HCT116 (cell line): Measurements from ENCODE around the gene RBFOX2. TPM values are rescaled to one million over a fixed set of nuclear protein-coding genes. Genes with fewer than 3 reads are reported as not detected.

Experiments
- ATAC-seq: fragments of 200-7000 bp; cut with Tn5 transposase; 2 replicates; pipeline ENCODE4 v1.9.1; 2020; ENCODE audit warnings: mild to moderate bottlenecking, moderate library complexity
- BruUV-seq: library from RNA; stranded (reverse); fragments of 400-500 nt; replicated peaks from 2 replicates; lab custom pipeline; 2021; lab: Mats Ljungman, UMichigan
- CTCF ChIA-PET: fragments of 300-600 bp; sonication (Branson Sonifier 250); formaldehyde crosslinking; loops from one replicate; lab custom pipeline; 2021; ENCODE audit warnings: antibody characterized with exemption; lab: Charles Lee
- POLR2A ChIA-PET: fragments of 300-600, 350-600 bp; sonication (Branson Sonifier 250); formaldehyde crosslinking; loops from one replicate; lab custom pipeline; 2021; ENCODE audit warnings: antibody characterized with exemption; lab: Charles Lee
- RAD21 ChIA-PET, 2 experiments: fragments of 300-600 bp; sonication (Branson Sonifier 250); formaldehyde crosslinking; loops; one replicate each; lab custom pipeline; 2023; ENCODE audit warnings: low total read pairs in 2 of 2; ENCODE audit not compliant: uncharacterized antibody in 2 of 2, unreplicated experiment in 2 of 2, low non-redundant PET in 1 of 2; lab: Charles Lee
- DNase-seq: peaks from one replicate; pipeline ENCODE4 v3.0.0-alpha.2; 2010; ENCODE audit warnings: low read depth, low spot score
- H2AFZ ChIP-seq: fragments of 200-600 bp; shearing (Covaris generic), sonication (generic); 2 replicates; pipeline ENCODE4 v1.6.1; 2017; ENCODE audit warnings: low read depth, mixed run types, mixed read lengths, antibody characterized with exemption, low read length; ENCODE audit not compliant: poor library complexity, severe bottlenecking
- H3K27ac ChIP-seq: 2 replicates; pipeline ENCODE4 v1.5.1; 2012; ENCODE audit warnings: low read depth, low read length
- H3K27me3 ChIP-seq: fragments of 200-600 bp; sonication (generic); 2 replicates; pipeline ENCODE4 v1.6.1; 2016; ENCODE audit warnings: mixed run types, low read length, mixed read lengths; ENCODE audit not compliant: insufficient read depth
- H3K36me3 ChIP-seq, 2 experiments: fragments of 200-500 bp in 1 of 2; fragments of 200-600 bp in 1 of 2; sonication (Bioruptor generic) in 1 of 2; sonication (generic) in 1 of 2; 2 replicates each; pipeline versions ENCODE4 v1.5.1 to v1.6.1; 2014 to 2016; ENCODE audit warnings: low read length in 2 of 2, inconsistent platforms in 1 of 2, mixed read lengths in 1 of 2, mixed run types in 1 of 2; ENCODE audit not compliant: insufficient read depth in 2 of 2, control insufficient read depth in 1 of 2
- H3K4me1 ChIP-seq, 2 experiments: fragments of 200-600 bp in 1 of 2; sonication (generic) in 1 of 2; 2 replicates each; pipeline versions ENCODE4 v1.5.1 to v1.6.1; 2012 to 2017; ENCODE audit warnings: low read length in 2 of 2, inconsistent platforms in 1 of 2, mild to moderate bottlenecking in 1 of 2, mixed read lengths in 1 of 2, mixed run types in 1 of 2, moderate library complexity in 1 of 2; ENCODE audit not compliant: insufficient read depth in 2 of 2, control insufficient read depth in 1 of 2
- H3K4me2 ChIP-seq: fragments of 200-600 bp; sonication (generic); 2 replicates; pipeline ENCODE4 v1.6.1; 2017; ENCODE audit warnings: mixed run types, low read length, mixed read lengths
- H3K4me3 ChIP-seq, 2 experiments: fragments of 200-600 bp in 1 of 2; sonication (generic) in 1 of 2; replicated peaks in 1 of 2; 2 replicates each; pipeline ENCODE4 v1.5.1; 2011 to 2016; ENCODE audit warnings: low read length in 2 of 2, control low read depth in 1 of 2, low read depth in 1 of 2, mild to moderate bottlenecking in 1 of 2, mixed read lengths in 1 of 2, mixed run types in 1 of 2
- H3K79me2 ChIP-seq: fragments of 200-600 bp; sonication (generic); 2 replicates; pipeline ENCODE4 v1.6.1; 2017; ENCODE audit warnings: mild to moderate bottlenecking, mixed run types, low read length, moderate library complexity, mixed read lengths; ENCODE audit not compliant: insufficient read depth
- H3K9ac ChIP-seq: fragments of 200-600 bp; sonication (generic); 2 replicates; pipeline ENCODE4 v1.6.1; 2016; ENCODE audit warnings: low read length, mixed read lengths
- H3K9me2 ChIP-seq: fragments of 200-600 bp; sonication (generic), shearing (Covaris generic); 2 replicates; pipeline ENCODE4 v1.6.1; 2017; ENCODE audit warnings: mixed run types, mild to moderate bottlenecking, moderate library complexity; ENCODE audit not compliant: insufficient read depth
- H3K9me3 ChIP-seq, 2 experiments: fragments of 200-500 bp in 1 of 2; fragments of 200-600 bp in 1 of 2; sonication (Bioruptor generic) in 1 of 2; sonication (generic) in 1 of 2; 2 replicates each; pipeline ENCODE4 v1.6.1; 2014 to 2017; ENCODE audit warnings: low read length in 2 of 2, mixed read lengths in 2 of 2, inconsistent platforms in 1 of 2, low read depth in 1 of 2, mild to moderate bottlenecking in 1 of 2, mixed run types in 1 of 2, moderate library complexity in 1 of 2; ENCODE audit not compliant: control insufficient read depth in 1 of 2, insufficient read depth in 1 of 2
- H4K20me1 ChIP-seq: fragments of 200-600 bp; sonication (generic), shearing (Covaris generic); 2 replicates; pipeline ENCODE4 v1.6.1; 2017; ENCODE audit warnings: mixed run types, mild to moderate bottlenecking, moderate library complexity; ENCODE audit not compliant: insufficient read depth
- POLR2AphosphoS5 ChIP-seq: IDR thresholded peaks from 2 replicates; pipeline ENCODE4 v1.6.1; 2011; ENCODE audit warnings: mild to moderate bottlenecking, low read depth, low read length, moderate library complexity
- ZBTB33 ChIP-seq: IDR thresholded peaks from 2 replicates; pipeline ENCODE4 v1.6.1; 2011; ENCODE audit warnings: mild to moderate bottlenecking, low read length, moderate library complexity; ENCODE audit not compliant: insufficient replicate concordance; ENCODE audit errors: extremely low read depth
- ZFX ChIP-seq: fragments of 450-650 bp; IDR thresholded peaks from 2 replicates; pipeline ENCODE4 v1.6.1; 2017
- intact Hi-C: fragments of 100-400 bp; cut with micrococcal nuclease; formaldehyde crosslinking; loops from 2 replicates; pipeline ENCODE4 v1.10.0; 2022
- total RNA-seq: library from RNA; stranded (reverse); gene quantifications from one replicate; pipeline ENCODE4 v1.2.1, GENCODE V29; 2021; ENCODE audit not compliant: unreplicated experiment
- TF ChIP-seq, protein P1 (sequence below), 3 experiments: fragments of 200-600 bp in 1 of 3; sonication (generic) in 1 of 3; IDR thresholded peaks in 2 of 3; conservative IDR thresholded peaks in 1 of 3; 2 replicates each; pipeline ENCODE4 v1.5.1; 2012 to 2017; ENCODE audit warnings: low read depth in 2 of 3, low read length in 2 of 3, antibody characterized with exemption in 1 of 3, borderline replicate concordance in 1 of 3, control low read depth in 1 of 3, mild to moderate bottlenecking in 1 of 3, mixed read lengths in 1 of 3, mixed run types in 1 of 3, moderate library complexity in 1 of 3; ENCODE audit not compliant: insufficient read depth in 1 of 3
- TF ChIP-seq, protein P2 (sequence below): IDR thresholded peaks from 2 replicates; pipeline ENCODE4 v1.6.1; 2012; ENCODE audit warnings: low read depth

Gene RBFOX2
- total RNA-seq, 1 experiment from 2014 or later: 83.9 TPM

GRCh38 chr22:36032611-36033010, 4.0 kb upstream of the RBFOX2 start (continued):
- TF ChIP-seq, protein P1, sequence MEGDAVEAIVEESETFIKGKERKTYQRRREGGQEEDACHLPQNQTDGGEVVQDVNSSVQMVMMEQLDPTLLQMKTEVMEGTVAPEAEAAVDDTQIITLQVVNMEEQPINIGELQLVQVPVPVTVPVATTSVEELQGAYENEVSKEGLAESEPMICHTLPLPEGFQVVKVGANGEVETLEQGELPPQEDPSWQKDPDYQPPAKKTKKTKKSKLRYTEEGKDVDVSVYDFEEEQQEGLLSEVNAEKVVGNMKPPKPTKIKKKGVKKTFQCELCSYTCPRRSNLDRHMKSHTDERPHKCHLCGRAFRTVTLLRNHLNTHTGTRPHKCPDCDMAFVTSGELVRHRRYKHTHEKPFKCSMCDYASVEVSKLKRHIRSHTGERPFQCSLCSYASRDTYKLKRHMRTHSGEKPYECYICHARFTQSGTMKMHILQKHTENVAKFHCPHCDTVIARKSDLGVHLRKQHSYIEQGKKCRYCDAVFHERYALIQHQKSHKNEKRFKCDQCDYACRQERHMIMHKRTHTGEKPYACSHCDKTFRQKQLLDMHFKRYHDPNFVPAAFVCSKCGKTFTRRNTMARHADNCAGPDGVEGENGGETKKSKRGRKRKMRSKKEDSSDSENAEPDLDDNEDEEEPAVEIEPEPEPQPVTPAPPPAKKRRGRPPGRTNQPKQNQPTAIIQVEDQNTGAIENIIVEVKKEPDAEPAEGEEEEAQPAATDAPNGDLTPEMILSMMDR (IDR thresholded peaks at IDR 0.05 in 2 of 3, conservative IDR thresholded peaks at IDR 0.05 in 1 of 3; ENCODE audit: borderline replicate concordance in 1 of 3, insufficient read depth in 1 of 3, low read depth in 2 of 3, low read length in 2 of 3): no peak

GRCh38 chr22:36029406-36029755, 757 bp upstream of the RBFOX2 start:
- peaks cover 38% of the 10 kb centered on the region for H3K79me2 ChIP-seq
- H2AFZ ChIP-seq: peak overlapping the region; percentile 36
- ATAC-seq (no peak), DNase-seq (no peak)
- no peaks in the 10 kb centered on the region for H3K36me3 ChIP-seq
- no peaks in the 10 kb centered on the region for H4K20me1 ChIP-seq
- H3K9me2 ChIP-seq: no peaks in the 10 kb centered on the region
- no peaks in the 10 kb centered on the region for H3K9me3 ChIP-seq
- peaks cover 7 to 31% of the 10 kb centered on the region in 2 experiments for H3K4me1 ChIP-seq
- H3K9ac ChIP-seq: peak overlapping the region; percentile 68
- no peak overlapping the region for H3K27ac ChIP-seq
- intact Hi-C loops: no loop called here
- no TSS peak for BruUV-seq
- no peak for TF ChIP-seq POLR2AphosphoS5
- no peak for TF ChIP-seq ZBTB33
- TF ChIP-seq, protein P2, sequence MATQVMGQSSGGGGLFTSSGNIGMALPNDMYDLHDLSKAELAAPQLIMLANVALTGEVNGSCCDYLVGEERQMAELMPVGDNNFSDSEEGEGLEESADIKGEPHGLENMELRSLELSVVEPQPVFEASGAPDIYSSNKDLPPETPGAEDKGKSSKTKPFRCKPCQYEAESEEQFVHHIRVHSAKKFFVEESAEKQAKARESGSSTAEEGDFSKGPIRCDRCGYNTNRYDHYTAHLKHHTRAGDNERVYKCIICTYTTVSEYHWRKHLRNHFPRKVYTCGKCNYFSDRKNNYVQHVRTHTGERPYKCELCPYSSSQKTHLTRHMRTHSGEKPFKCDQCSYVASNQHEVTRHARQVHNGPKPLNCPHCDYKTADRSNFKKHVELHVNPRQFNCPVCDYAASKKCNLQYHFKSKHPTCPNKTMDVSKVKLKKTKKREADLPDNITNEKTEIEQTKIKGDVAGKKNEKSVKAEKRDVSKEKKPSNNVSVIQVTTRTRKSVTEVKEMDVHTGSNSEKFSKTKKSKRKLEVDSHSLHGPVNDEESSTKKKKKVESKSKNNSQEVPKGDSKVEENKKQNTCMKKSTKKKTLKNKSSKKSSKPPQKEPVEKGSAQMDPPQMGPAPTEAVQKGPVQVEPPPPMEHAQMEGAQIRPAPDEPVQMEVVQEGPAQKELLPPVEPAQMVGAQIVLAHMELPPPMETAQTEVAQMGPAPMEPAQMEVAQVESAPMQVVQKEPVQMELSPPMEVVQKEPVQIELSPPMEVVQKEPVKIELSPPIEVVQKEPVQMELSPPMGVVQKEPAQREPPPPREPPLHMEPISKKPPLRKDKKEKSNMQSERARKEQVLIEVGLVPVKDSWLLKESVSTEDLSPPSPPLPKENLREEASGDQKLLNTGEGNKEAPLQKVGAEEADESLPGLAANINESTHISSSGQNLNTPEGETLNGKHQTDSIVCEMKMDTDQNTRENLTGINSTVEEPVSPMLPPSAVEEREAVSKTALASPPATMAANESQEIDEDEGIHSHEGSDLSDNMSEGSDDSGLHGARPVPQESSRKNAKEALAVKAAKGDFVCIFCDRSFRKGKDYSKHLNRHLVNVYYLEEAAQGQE: no peak
- TF ChIP-seq ZFX: no peak
- no peaks in the 10 kb centered on the region for H3K27me3 ChIP-seq
- POLR2A ChIA-PET: interaction anchor here (0.8 to 1.7 kb wide), 7 partner anchors 13 to 39 kb away, joined by 3 to 7 read pairs (median 3); no protein-coding TSS in a partner anchor
- RAD21 ChIA-PET: interaction anchor here in 1 of 2 experiments (1.0 kb wide), 1 partner anchor 36 kb away, joined by 4 read pairs; no protein-coding TSS in a partner anchor
- CTCF ChIA-PET: interaction anchor here (0.6 to 1.7 kb wide), 3 partner anchors 36 to 95 kb away, joined by 3 to 19 read pairs (median 3); no protein-coding TSS in a partner anchor
- H3K4me2 ChIP-seq: peak overlapping the region; percentile 80
- H3K4me3 ChIP-seq: peak overlapping the region; percentile 45 to 56
